NCI-H1694 treated with DMSO at 0.1 percent for 48 hours (cell line): ENCODE data around the gene BCL2L2.

Experiments used
- DNase-seq: peaks from one replicate; lab custom pipeline; 2025; lab: John Stamatoyannopoulos, UW

The BCL2L2 gene

GRCh38 chr14:23299986-23300686 lies 6.5 kb upstream of the BCL2L2 start:
- DNase-seq: no peak

DNA sequence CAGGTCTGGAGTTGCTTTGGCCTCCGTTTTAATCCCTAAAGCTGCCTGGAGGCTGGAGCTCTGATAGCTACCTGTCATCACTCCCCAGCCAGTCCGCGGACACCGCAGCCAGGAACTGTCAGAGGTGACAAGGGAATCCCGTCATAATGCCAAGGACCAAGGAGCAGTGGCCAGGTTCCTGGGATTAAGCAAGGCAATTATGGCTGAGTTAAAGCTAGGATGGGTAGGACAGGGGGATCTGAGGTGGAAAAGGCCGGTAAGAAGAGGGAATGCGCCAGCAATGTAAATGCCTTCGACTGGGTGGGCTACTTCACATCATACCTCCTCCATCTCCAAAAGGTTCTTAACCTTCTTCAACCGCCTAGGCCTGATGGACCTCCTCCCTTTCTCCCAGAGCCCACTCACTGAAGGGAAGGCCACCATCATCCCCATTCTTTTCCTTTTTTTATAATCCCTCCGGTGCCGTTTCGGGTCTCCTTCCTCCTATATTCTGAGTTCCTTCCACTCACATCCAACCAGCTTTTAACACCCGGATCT lies 5.9 kb upstream of the BCL2L2 start:
- DNase-seq: peak; percentile 36

GRCh38 chr14:23301288-23301968 lies 5.2 kb upstream of the BCL2L2 start:
- DNase-seq: peak; percentile 98

DNA sequence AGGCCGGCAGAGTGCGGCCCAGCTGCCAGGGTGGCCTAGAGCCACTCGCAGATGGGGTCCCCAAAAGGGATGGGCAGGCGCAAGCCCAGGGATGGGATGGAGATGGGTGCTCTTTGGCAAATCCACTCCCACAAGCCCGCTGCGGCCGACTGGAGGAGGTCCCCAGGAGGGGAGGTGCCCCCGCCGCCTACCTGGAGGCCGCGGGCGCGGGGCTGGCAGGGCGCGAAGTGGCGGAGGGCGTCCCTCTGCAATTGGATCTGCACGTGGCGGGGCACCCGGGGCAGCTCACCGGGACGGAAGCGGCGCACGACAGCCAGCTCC lies 4.7 kb upstream of the BCL2L2 start:
- DNase-seq: no peak

DNA sequence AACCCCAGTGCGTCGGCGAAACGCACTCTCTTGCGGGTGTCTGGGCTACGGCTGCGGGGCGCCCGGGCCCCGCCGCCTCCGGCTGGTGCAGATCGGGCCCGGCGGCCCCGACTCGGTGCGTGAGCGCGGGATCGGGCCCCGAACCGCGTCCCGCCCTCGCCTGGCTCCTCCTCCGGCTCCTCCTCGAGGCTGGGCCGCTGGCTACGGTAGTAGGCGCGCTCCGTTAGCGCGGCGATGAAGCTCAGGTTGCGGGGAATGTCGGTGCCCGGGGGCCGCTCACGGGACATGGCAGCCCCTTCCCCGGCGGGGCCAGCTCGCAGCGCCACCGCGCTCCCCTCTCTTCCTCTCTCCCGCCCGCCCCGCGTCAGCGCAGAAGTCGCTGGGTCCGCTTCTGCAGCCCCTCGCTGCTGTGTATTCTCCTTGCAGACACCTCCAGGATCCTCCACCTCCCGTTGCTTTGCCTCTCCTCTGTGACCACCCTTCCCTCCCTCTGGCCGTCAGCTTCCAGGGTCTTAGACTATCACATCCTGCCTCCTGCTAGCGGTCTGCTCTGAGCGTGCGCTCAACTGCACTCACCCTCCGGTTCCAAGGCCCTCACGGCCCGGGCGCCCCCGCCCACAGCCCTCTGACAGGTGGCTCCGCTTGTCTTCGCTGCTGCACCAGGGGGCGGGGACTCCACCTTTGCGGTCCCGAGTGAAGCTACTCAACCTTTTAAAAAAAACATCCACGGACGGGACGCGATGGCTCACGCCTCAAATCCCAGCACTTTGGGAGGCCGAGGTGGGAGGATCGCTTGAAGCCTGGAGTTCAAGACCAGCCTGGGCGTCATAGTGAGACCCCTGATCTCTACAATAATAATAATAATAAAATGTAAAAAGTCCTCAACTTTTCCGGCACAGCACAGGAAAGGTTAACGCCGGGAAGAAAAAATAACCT lies 4.1 kb upstream of the BCL2L2 start, which contains the start of gene PPP1R3E:
TSS of gene PPP1R3E (minus strand) at position 570 of the 936 bp plus-strand sequence. CDS start at position 287, 283 bp downstream.
- DNase-seq: peak; percentile 51

- no peak for DNase-seq
Measured at GRCh38 chr14:23307146-23307530, 505 bp downstream of the BCL2L2 start.

DNA sequence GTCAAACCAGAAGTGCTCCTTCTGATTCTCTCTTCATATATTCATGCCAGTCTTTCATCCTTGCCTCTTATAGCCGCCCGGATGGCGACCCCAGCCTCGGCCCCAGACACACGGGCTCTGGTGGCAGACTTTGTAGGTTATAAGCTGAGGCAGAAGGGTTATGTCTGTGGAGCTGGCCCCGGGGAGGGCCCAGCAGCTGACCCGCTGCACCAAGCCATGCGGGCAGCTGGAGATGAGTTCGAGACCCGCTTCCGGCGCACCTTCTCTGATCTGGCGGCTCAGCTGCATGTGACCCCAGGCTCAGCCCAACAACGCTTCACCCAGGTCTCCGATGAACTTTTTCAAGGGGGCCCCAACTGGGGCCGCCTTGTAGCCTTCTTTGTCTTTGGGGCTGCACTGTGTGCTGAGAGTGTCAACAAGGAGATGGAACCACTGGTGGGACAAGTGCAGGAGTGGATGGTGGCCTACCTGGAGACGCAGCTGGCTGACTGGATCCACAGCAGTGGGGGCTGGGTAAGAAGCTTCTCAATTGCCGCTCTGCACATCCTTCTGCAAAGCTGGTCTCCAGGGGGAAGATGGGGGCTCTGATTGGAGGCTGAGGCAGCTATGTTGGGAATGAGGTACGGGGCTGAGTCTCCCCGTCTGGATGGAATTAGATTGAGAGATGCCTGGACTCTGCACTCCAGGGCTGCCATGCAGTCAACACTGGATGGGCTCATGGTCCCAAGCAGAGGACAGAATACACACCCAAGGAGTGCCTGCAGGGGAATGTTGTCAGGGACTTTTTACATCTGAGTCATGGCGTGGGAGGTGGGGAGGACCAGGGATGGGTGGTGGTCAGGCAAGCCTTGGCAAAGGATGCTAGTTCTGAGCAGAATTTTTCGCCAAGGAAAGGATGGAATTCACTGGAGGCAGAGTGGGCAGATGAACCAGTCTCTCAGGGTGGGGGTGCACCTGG lies 1.3 kb downstream of the BCL2L2 start:
- DNase-seq: no peak

DNA sequence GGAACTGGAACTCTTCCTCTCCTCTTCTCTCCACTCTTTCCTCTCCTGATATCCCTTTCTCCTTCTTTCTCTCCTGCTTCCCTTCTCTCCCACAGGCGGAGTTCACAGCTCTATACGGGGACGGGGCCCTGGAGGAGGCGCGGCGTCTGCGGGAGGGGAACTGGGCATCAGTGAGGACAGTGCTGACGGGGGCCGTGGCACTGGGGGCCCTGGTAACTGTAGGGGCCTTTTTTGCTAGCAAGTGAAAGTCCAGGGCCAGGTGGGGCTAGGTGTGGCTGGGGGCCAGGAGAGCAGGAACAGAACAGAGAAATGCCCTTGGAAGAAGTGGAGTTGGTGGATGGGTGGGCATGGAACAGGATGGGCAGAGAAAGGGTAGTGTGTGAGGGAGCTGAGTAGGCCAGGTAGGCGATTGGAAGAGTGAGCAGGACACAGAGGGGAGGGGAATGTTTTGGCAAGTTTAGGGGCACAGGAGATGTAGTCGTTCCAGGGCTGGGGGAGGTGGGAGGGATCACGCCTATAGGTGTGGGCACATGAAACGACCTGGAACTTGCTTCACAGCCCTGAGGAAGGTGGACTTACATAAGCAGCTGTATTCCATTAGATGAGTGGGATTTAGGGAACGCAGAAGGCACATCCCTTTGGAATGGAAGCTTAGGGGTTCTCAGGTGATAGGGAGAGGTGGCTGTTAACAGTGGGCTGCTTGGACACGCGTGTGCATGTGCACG lies 2.2 kb downstream of the BCL2L2 start:
- DNase-seq: no peak

GRCh38 chr14:23310546-23310945 lies 3.9 kb downstream of the BCL2L2 start:
- DNase-seq: no peak

DNA sequence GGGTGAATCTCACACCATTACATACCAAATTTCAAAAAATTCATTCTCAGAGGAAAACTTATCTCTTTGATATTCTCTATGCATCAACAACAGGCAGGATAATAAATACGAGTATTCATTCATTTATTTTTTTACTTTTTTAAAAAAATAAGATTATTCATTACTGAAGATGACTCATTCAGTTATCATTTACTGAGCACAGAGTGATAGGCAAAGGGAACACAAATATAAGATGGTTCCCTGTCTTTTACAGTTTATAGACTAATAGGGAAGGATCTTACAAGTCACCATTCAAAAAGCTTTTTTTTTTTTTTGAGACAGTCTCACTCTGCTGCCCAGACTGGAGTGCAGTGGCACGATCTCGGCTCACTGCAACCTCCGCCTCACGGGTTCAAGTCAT lies 9.7 kb downstream of the BCL2L2 start:
- DNase-seq: no peak

- no peak for DNase-seq
Measured at GRCh38 chr14:23319746-23320583, 13.3 kb downstream of the BCL2L2 start.

- DNase-seq: peak; percentile 100
Measured at GRCh38 chr14:23320584-23321571, 14.2 kb downstream of the BCL2L2 start, which contains the start of gene PABPN1. TSS of gene PABPN1 (plus strand) at chr14:23321457. CDS start at chr14:23321470, 13 bp downstream.

- DNase-seq: no peak
Measured at GRCh38 chr14:23321572-23322547, 15.2 kb downstream of the BCL2L2 start.

DNA sequence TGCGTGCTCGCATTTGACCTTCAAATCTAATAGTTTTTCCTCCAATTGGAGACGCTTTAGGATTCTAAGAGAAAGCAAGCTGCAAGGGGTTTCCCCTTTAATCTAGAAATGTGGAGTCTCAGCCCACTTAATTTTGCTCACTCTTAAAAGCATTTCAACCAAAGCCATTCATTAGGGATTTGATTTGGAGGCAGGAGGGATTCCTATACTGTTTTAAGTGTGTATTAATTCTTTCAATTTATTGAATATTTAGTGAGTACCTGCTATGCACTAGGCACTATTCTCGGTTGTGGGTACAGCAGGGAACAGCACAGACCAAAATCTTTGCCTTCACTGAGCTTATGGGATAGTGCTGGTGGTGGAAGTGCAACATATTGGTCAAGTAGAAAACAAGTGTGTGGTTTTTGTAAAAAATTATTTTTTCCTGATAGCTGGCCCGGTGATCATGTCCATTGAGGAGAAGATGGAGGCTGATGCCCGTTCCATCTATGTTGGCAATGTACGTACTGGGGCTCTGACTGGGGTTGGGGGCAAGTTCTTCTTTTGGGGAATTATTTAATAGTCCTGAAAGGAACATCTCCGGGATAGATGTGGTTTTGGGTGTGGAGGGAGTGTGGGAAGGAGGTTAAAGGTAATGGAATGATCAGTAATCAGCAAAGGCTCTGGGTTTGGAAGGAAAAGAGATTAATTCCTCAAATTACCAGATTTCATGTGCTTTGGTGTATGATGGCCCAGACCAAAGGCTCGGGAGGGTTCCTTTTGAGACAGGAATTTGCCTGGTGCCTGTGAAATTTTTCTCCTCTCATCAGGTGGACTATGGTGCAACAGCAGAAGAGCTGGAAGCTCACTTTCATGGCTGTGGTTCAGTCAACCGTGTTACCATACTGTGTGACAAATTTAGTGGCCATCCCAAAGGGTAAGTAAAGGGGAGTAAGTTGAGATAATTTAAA lies 16.2 kb downstream of the BCL2L2 start:
- no peak for DNase-seq

- DNase-seq: no peak
Measured at GRCh38 chr14:23323838-23324454, 17.3 kb downstream of the BCL2L2 start.
